ENCODE results near the gene AFDN.
"Not testable (repeated sequence)": the region's sequence is repeated elsewhere in the genome, so short reads cannot be mapped to it uniquely, and the experiment has no call there.

Gene AFDN

GRCh38 chr6:167966540-167966905 lies 139.8 kb downstream of the AFDN start:
- peaks cover 0 to 2% of the 10 kb centered on the region in 2 donors for H3K27me3 Mint-ChIP-seq
- H3K4me3 Mint-ChIP-seq: no peak overlapping the region
- ATAC-seq (replicated peaks) (no peak), DNase-seq (no peak)
- H3K36me3 Mint-ChIP-seq (ENCODE audit: insufficient read depth): no peaks in the 10 kb centered on the region
- no peaks in the 10 kb centered on the region for H3K9me3 Mint-ChIP-seq
- H3K27ac Mint-ChIP-seq: no peak overlapping the region
- no peaks in the 10 kb centered on the region for H3K4me1 Mint-ChIP-seq (ENCODE audit: low read depth in 2 of 2)

- DNase-seq: no peak
- H3K9me3 Mint-ChIP-seq: no peaks in the 10 kb centered on the region
- ATAC-seq (replicated peaks): no peak
- H3K27ac Mint-ChIP-seq: no peak overlapping the region
- H3K36me3 Mint-ChIP-seq (ENCODE audit: insufficient read depth): no peaks in the 10 kb centered on the region
- peaks cover under 1 to 2% of the 10 kb centered on the region in 2 donors for H3K27me3 Mint-ChIP-seq
- no peaks in the 10 kb centered on the region for H3K4me1 Mint-ChIP-seq (ENCODE audit: low read depth in 2 of 2)
- no peak overlapping the region for H3K4me3 Mint-ChIP-seq
These were observed 141.4 kb downstream of the AFDN start for GRCh38 chr6:167968091-167968490.

DNA sequence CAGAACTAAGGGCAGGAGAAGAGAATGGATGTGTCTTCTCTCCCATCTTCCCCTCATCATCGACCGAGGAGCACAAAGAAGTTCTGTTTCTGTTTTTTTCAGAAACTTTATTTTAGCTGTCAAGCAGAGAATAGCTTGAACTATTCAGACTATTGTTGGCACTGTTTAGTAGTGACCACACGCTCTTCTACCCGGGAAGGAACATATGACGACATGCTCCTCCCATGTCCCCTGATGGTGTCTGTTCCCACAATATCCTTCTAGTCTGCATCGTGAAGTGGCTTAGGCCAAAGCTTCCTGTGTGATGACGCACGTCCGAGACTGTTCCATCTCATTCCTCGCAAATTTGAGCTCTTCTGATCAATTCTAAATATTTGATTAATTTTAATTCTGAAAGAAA lies 143.5 kb downstream of the AFDN start:
- no peaks in the 10 kb centered on the region for H3K4me1 Mint-ChIP-seq (ENCODE audit: low read depth in 2 of 2)
- H3K27ac Mint-ChIP-seq: no peak overlapping the region
- no peak for DNase-seq
- H3K4me3 Mint-ChIP-seq: no peak overlapping the region
- H3K9me3 Mint-ChIP-seq: no peaks in the 10 kb centered on the region
- peaks cover 6 to 8% of the 10 kb centered on the region in 2 donors for H3K27me3 Mint-ChIP-seq
- ATAC-seq (replicated peaks): no peak
- no peaks in the 10 kb centered on the region for H3K36me3 Mint-ChIP-seq (ENCODE audit: insufficient read depth)

- ATAC-seq (replicated peaks): no peak
- no peaks in the 10 kb centered on the region for H3K9me3 Mint-ChIP-seq
- H3K4me1 Mint-ChIP-seq (ENCODE audit: low read depth in 2 of 2): no peaks in the 10 kb centered on the region
- peaks cover 6 to 8% of the 10 kb centered on the region in 2 donors for H3K27me3 Mint-ChIP-seq
- H3K4me3 Mint-ChIP-seq: no peak overlapping the region
- H3K36me3 Mint-ChIP-seq (ENCODE audit: insufficient read depth): no peaks in the 10 kb centered on the region
- no peak overlapping the region for H3K27ac Mint-ChIP-seq
- DNase-seq: no peak
These were observed 145.5 kb downstream of the AFDN start for GRCh38 chr6:167972193-167972592.

GRCh38 chr6:167973148-167973885 lies 146.6 kb downstream of the AFDN start:
- DNase-seq (no peak), ATAC-seq (replicated peaks) (no peak)
- peaks cover 6 to 8% of the 10 kb centered on the region in 2 donors for H3K27me3 Mint-ChIP-seq
- no peaks in the 10 kb centered on the region for H3K4me1 Mint-ChIP-seq (ENCODE audit: low read depth in 2 of 2)
- no peaks in the 10 kb centered on the region for H3K9me3 Mint-ChIP-seq
- no peak overlapping the region for H3K4me3 Mint-ChIP-seq
- no peak overlapping the region for H3K27ac Mint-ChIP-seq
- no peaks in the 10 kb centered on the region for H3K36me3 Mint-ChIP-seq (ENCODE audit: insufficient read depth)

- Mint-ChIP-seq H3K4me3 (no peak overlapping the region), H3K36me3 (ENCODE audit: insufficient read depth) (no peaks in the 10 kb centered on the region), H3K4me1 (ENCODE audit: low read depth in 2 of 2) (no peaks in the 10 kb centered on the region), H3K27me3 (peaks cover 6 to 8% of the 10 kb centered on the region in 2 donors), H3K27ac (no peak overlapping the region), H3K9me3 (no peaks in the 10 kb centered on the region)
- ATAC-seq (replicated peaks) (no peak), DNase-seq (no peak)
These were observed 148.1 kb downstream of the AFDN start for GRCh38 chr6:167974640-167975344.

DNA sequence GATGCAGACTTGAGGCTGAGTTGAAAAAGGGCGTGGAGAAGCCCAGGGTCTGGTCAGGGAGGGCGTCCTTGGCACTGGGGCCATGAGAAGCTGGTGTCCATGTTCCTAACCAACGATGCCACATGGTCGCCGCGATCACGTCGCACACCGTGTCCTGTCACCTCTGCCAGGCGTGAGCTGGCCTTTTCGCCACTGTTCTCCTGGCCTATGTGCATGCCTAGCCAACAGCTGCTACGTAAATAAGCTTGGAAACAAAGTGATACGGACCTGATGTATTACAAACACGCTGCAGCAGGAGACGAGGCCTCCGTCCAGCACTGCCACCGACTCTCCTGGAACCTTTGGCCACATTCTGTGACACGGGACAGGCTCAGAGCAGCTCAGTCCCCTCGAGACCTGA lies 148.7 kb downstream of the AFDN start:
- Mint-ChIP-seq H3K9me3 (no peaks in the 10 kb centered on the region), H3K4me3 (no peak overlapping the region), H3K27ac (no peak overlapping the region), H3K4me1 (ENCODE audit: low read depth in 2 of 2) (no peaks in the 10 kb centered on the region), H3K36me3 (ENCODE audit: insufficient read depth) (no peaks in the 10 kb centered on the region), H3K27me3 (peaks cover 6 to 8% of the 10 kb centered on the region in 2 donors)
- DNase-seq (no peak), ATAC-seq (replicated peaks) (no peak)

DNA sequence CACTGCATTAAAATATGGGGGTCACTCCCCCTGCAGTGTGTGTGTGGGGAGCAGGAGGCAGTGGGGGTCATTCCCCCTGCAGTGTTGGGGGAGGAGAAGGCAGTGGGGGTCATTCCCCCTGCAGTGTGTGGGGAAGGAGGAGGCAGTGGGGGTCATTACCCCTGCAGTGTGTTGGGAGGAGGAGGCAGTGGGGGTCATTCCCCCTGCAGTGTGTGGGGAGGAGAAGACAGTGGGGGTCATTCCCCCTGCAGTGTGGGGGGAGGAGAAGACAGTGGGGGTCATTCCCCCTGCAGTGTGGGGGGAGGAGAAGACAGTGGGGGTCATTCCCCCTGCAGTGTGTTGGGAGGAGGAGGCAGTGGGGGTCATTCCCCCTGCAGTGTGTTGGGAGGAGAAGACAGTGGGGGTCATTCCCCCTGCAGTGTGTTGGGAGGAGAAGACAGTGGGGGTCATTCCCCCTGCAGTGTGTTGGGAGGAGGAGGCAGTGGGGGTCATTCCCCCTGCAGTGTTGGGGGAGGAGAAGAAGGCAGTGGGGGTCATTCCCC lies 149.5 kb downstream of the AFDN start:
- not testable (repeated sequence) for H3K27ac Mint-ChIP-seq; H3K27me3 Mint-ChIP-seq; DNase-seq; H3K4me1 Mint-ChIP-seq (ENCODE audit: low read depth in 2 of 2); H3K36me3 Mint-ChIP-seq (ENCODE audit: insufficient read depth); H3K4me3 Mint-ChIP-seq; H3K9me3 Mint-ChIP-seq; ATAC-seq (replicated peaks)

- DNase-seq: no peak
- H3K4me3 Mint-ChIP-seq: no peak overlapping the region
- H3K4me1 Mint-ChIP-seq (ENCODE audit: low read depth in 2 of 2): no peaks in the 10 kb centered on the region
- no peaks in the 10 kb centered on the region for H3K36me3 Mint-ChIP-seq (ENCODE audit: insufficient read depth)
- H3K27me3 Mint-ChIP-seq: peaks cover 6 to 8% of the 10 kb centered on the region in 2 donors
- ATAC-seq (replicated peaks): no peak
- no peak overlapping the region for H3K27ac Mint-ChIP-seq
- H3K9me3 Mint-ChIP-seq: no peaks in the 10 kb centered on the region
These were observed 150.0 kb downstream of the AFDN start for GRCh38 chr6:167976708-167977107.

DNA sequence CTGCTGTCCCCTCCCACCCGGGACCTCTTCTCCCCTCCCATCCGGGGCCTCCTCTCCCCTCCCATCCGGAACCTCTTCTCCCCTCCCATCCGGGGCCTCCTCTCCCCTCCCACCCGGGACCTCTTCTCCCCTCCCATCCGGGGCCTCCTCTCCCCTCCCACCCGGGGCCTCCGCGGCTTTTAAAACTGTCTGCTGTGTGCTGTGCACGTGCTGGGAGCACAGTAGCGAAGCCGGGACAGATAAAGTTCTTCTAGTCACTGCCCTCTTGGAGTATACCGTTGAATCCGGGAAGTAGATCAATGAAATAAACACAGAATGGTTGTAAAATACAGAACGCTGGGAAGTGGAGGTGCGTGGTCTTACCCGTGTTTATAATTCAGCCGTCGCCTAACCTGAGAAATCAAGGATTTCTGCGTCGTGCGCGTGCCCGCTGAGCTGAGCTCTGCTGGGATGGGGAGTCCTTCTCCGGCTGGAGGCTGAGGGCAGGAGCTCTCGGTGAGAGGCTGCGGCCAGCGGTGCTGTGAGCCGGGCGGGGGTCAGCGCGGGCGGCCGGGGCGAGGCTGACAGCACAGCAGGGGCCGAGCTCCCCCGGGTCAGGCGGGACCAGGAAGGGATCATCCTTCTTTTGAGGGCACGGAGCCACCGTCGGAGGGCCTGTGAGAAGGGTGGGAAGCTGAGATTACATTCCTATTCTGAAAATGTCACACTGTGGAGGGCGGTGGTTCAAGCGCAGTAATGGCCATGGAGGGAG lies 151.2 kb downstream of the AFDN start:
- Mint-ChIP-seq H3K9me3 (no peaks in the 10 kb centered on the region), H3K27me3 (peaks cover 6 to 8% of the 10 kb centered on the region in 2 donors), H3K27ac (no peak overlapping the region), H3K36me3 (ENCODE audit: insufficient read depth) (no peaks in the 10 kb centered on the region), H3K4me3 (no peak overlapping the region), H3K4me1 (ENCODE audit: low read depth in 2 of 2) (no peaks in the 10 kb centered on the region)
- DNase-seq (no peak), ATAC-seq (replicated peaks) (no peak)

DNA sequence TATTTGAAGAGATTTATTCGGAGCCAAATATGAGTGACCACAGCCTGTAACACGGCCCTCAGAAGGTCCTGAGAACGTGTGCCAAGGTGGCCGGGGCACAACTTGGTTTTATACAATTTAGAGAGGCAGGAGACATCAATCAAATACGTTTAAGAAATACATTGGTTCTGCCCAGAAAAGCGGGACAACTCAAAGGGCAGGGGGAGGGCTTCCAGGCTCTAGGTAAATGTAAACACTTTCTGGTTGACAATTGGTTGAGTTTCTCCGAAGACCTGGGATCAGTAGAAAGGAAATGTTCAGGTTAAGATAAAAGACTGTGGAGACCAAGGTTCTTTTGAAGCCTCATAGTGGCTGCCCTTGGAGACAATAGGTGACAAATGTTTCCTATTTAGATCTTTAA lies 151.9 kb downstream of the AFDN start:
- Mint-ChIP-seq H3K27me3 (peaks cover 0 to 1% of the 10 kb centered on the region in 2 donors), H3K4me3 (no peak overlapping the region), H3K27ac (no peak overlapping the region), H3K4me1 (ENCODE audit: low read depth in 2 of 2) (no peaks in the 10 kb centered on the region), H3K36me3 (ENCODE audit: insufficient read depth) (no peaks in the 10 kb centered on the region), H3K9me3 (no peaks in the 10 kb centered on the region)
- ATAC-seq (replicated peaks): no peak
- no peak for DNase-seq

DNA sequence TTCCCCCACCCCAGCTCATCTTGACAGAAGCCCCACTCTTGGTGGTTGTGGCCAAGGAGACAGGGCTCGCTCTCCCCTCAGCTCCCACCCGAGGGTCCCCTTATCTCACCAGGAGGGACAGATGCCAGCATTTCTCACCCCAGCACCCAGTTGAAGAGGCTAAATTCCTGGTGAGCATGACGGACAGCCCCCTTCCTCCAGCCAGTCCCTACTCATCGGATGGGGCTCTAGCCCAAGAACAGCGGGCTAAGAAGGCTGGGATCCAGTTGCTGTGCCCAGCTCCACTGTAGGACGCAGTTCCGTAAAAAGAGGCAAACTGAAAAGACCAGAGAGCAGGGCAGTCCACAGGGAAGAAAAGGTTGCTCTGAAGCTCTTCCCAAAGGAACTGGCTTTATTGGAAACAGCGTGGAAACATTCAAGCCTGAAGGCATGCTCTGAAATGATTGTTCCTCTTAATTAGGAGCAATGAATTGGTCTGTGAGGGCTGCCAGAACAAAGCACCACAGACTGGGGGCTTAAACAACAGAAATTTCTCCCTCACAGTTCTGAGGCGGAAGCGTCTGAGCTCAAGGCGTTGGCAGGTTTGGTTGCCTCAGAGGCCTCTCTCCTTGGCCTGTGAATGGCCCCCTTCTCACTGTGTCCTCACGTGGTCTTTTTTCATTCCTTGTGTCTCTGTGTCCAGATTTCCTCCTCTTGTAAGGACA lies 152.9 kb downstream of the AFDN start:
- Mint-ChIP-seq H3K9me3 (no peaks in the 10 kb centered on the region), H3K27me3 (no peaks in the 10 kb centered on the region), H3K4me3 (no peak overlapping the region), H3K27ac (no peak overlapping the region), H3K36me3 (ENCODE audit: insufficient read depth) (no peaks in the 10 kb centered on the region), H3K4me1 (ENCODE audit: low read depth in 2 of 2) (no peaks in the 10 kb centered on the region)
- ATAC-seq (replicated peaks) (no peak), DNase-seq (no peak)

GRCh38 chr6:167980911-167981580 lies 154.3 kb downstream of the AFDN start:
- Mint-ChIP-seq H3K36me3 (ENCODE audit: insufficient read depth) (no peaks in the 10 kb centered on the region), H3K27me3 (no peaks in the 10 kb centered on the region), H3K27ac (no peak overlapping the region), H3K4me1 (ENCODE audit: low read depth in 2 of 2) (no peaks in the 10 kb centered on the region), H3K9me3 (no peaks in the 10 kb centered on the region), H3K4me3 (no peak overlapping the region)
- ATAC-seq (replicated peaks) (no peak), DNase-seq (no peak)
